Testis (tissue), 3 donors: ENCODE measurements around the gene PSIP1. TPM values are rescaled to one million over a fixed set of nuclear protein-coding genes. Genes with fewer than 3 reads are reported as not detected.
"Not testable (repeated sequence)": the region's sequence is repeated elsewhere in the genome, so short reads cannot be mapped to it uniquely, and the experiment has no call there.

Source experiments
- DNase-seq: peaks from one replicate; pipeline ENCODE4 v3.0.0-alpha.2; 2019
- H3K27ac ChIP-seq, 2 donors: fragments of 200-600 bp; sonication (generic); one replicate each; pipeline ENCODE4 v1.5.1; 2019
- H3K27me3 ChIP-seq: fragments of 200-600 bp; sonication (generic); one replicate; pipeline ENCODE4 v1.5.1; 2019
- H3K36me3 ChIP-seq: fragments of 200-600 bp; sonication (generic); one replicate; pipeline ENCODE4 v1.5.1; 2017; ENCODE audit warnings: low read depth; ENCODE audit errors: missing control alignments
- H3K4me1 ChIP-seq: fragments of 200-600 bp; sonication (generic); one replicate; pipeline ENCODE4 v1.5.1; 2019
- H3K4me3 ChIP-seq, 2 donors: fragments of 200-600 bp; sonication (generic); one replicate each; pipeline ENCODE4 v1.5.1; 2017 to 2019
- H3K9me3 ChIP-seq: fragments of 200-600 bp; sonication (generic); one replicate; pipeline ENCODE4 v1.5.1; 2017
- POLR2A ChIP-seq: fragments of 450-650 bp; IDR thresholded peaks from one replicate; pipeline ENCODE4 v1.6.1; 2017; ENCODE audit warnings: antibody characterized with exemption, mild to moderate bottlenecking, moderate library complexity
- WGBS, 2 donors: methylation state at CpG; one replicate each; pipeline ENCODE4 v1.1.5; 2018; 5-methylcytosine and 5-hydroxymethylcytosine counted together
- intact Hi-C: fragments of 100-400 bp; cut with DNase I; formaldehyde crosslinking; loops from one replicate; pipeline ENCODE4 v1.15.1; 2023; ENCODE audit warnings: low total_unique reads
- polyA plus RNA-seq: library from polyadenylated mRNA; stranded (reverse); fragments of 350-450 nt; fragmentation: Illumina TruSeq; extraction: RNeasy Lipid Tissue Mini Kit (QIAGEN cat#74804); gene quantifications from one replicate; pipeline ENCODE4 v1.2.3, GENCODE V29; 2014; ENCODE audit warnings: low read depth, low replicate concordance; ENCODE audit not compliant: insufficient read depth
- total RNA-seq, 2 donors: library from RNA; depleted of rRNA; stranded (reverse); fragments of >200 nt; gene quantifications; one replicate each; pipeline ENCODE4 v1.2.3, GENCODE V29; 2016
- TF ChIP-seq, protein P1 (sequence below), 3 experiments: fragments of 450-650 bp in 2 of 3; fragments of 200-600 bp in 1 of 3; sonication (generic) in 1 of 3; IDR thresholded peaks; one replicate each; pipeline ENCODE4 v1.5.1; 2016 to 2019; ENCODE audit warnings: antibody characterized with exemption in 3 of 3, mild to moderate bottlenecking in 2 of 3, moderate library complexity in 1 of 3

PSIP1 gene
- total and polyA plus RNA-seq, 3 donors from 2014 or later, result 57.3 to 98.2 (median 93.4) TPM

GRCh38 chr9:15438891-15439290 lies 71.9 kb downstream of the PSIP1 start:
- intact Hi-C loops, result no loop called here

DNA sequence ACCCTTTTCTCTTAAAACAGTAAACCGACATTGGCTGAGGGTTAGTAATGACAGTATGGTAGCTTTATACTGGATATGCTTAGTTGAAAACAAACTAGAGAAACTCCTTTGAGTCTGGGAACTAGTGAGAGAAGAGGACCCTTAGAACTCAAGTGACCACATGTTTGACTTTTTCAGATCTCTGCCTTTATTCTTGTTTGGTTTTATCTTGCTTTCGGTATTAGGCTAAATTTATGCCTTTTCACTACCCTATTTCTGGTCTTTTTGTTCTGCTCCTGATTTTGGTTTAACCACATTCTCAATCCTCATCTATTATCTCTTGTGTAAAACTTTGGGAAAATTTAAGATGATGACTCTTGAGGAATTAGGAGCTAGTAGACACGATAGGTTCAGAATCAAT lies 77.1 kb downstream of the PSIP1 start:
- DNase-seq, result no peak
- Histone ChIP-seq H3K27ac (no peak overlapping the region), H3K4me3 (no peak overlapping the region), H3K27me3 (no peaks in the 10 kb centered on the region), H3K36me3 (no peaks in the 10 kb centered on the region), H3K9me3 (no peaks in the 10 kb centered on the region), H3K4me1 (no peaks in the 10 kb centered on the region)
- intact Hi-C loops, result no loop called here
- WGBS, 2 donors, result 82 to 91% methylated on average over 3 of the region's 3 CpGs
- TF ChIP-seq, protein P1, sequence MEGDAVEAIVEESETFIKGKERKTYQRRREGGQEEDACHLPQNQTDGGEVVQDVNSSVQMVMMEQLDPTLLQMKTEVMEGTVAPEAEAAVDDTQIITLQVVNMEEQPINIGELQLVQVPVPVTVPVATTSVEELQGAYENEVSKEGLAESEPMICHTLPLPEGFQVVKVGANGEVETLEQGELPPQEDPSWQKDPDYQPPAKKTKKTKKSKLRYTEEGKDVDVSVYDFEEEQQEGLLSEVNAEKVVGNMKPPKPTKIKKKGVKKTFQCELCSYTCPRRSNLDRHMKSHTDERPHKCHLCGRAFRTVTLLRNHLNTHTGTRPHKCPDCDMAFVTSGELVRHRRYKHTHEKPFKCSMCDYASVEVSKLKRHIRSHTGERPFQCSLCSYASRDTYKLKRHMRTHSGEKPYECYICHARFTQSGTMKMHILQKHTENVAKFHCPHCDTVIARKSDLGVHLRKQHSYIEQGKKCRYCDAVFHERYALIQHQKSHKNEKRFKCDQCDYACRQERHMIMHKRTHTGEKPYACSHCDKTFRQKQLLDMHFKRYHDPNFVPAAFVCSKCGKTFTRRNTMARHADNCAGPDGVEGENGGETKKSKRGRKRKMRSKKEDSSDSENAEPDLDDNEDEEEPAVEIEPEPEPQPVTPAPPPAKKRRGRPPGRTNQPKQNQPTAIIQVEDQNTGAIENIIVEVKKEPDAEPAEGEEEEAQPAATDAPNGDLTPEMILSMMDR (IDR thresholded peaks at IDR 0.05), result no peak
- TF ChIP-seq POLR2A, result no peak

More at GRCh38 chr9:15438891-15439290, 71.9 kb downstream of the PSIP1 start:
- H3K4me1 ChIP-seq, result peaks cover 6% of the 10 kb centered on the region
- no peak for TF ChIP-seq POLR2A
- TF ChIP-seq, protein P1 (IDR thresholded peaks at IDR 0.05), result no peak
- WGBS, 2 donors, result 95 to 99% methylated on average over 7 of the region's 7 CpGs
- no peaks in the 10 kb centered on the region for H3K27me3 ChIP-seq
- H3K27ac ChIP-seq, result no peak overlapping the region
- no peak overlapping the region for H3K4me3 ChIP-seq
- H3K9me3 ChIP-seq, result no peaks in the 10 kb centered on the region
- H3K36me3 ChIP-seq, result no peaks in the 10 kb centered on the region
- no peak for DNase-seq

DNA sequence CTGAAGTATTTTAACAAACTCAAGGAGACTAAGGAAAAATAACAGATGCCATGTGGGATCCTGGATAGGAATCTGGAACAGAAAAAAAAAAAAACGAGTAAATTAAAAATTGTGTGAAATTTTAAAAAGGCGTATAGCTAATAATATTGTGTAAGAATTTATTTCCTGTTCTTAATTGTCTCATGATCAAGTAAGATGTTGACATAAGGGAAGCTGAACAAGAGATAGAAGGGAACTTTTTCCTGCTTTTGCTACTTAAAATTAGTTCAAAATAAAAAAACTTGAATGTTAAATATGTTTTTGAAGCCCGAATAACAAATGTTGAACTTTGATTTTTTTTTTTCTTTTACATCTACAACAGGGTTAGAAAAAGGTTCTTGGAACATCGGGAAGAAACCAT lies 77.6 kb downstream of the PSIP1 start:
- no peak for DNase-seq
- intact Hi-C loops, result no loop called here
- TF ChIP-seq, protein P1 (IDR thresholded peaks at IDR 0.05), result no peak
- TF ChIP-seq POLR2A, result no peak
- WGBS, 2 donors, result 77 to 86% methylated on average over 4 of the region's 4 CpGs
- Histone ChIP-seq H3K9me3 (no peaks in the 10 kb centered on the region), H3K36me3 (no peaks in the 10 kb centered on the region), H3K27me3 (no peaks in the 10 kb centered on the region), H3K4me3 (no peak overlapping the region), H3K27ac (no peak overlapping the region), H3K4me1 (no peaks in the 10 kb centered on the region)

GRCh38 chr9:15430920-15431844 lies 79.6 kb downstream of the PSIP1 start:
- Histone ChIP-seq H3K36me3 (no peaks in the 10 kb centered on the region), H3K4me3 (no peak overlapping the region), H3K9me3 (no peaks in the 10 kb centered on the region), H3K27me3 (no peaks in the 10 kb centered on the region), H3K4me1 (no peaks in the 10 kb centered on the region), H3K27ac (no peak overlapping the region)
- DNase-seq, result peak; percentile 25
- WGBS, 2 donors, result 54 to 69% methylated on average over 5 of the region's 5 CpGs
- intact Hi-C loops, result no loop called here
- TF ChIP-seq, protein P1 (IDR thresholded peaks at IDR 0.05), result no peak
- no peak for TF ChIP-seq POLR2A

DNA sequence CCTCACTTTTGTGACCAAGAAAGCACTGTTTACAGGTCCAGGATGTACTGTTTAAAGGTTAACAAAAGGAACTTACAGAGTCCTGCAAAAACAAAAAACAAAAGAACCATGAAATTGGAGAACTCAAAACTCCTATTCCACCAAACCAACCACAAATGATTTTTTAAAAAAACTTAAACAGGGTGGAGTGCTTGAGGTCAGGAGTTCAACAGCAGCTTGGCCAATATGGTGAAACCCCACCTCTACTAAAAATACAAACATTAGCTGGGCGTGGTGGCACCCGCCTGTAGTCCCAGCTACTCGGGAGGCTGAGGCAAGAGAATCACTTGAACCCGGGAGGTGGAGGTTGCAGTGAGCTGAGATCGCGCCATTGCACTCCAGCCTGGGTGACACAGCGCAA lies 83.1 kb downstream of the PSIP1 start:
- H3K27ac ChIP-seq, H3K36me3 ChIP-seq, H3K9me3 ChIP-seq, H3K4me1 ChIP-seq, H3K27me3 ChIP-seq, H3K4me3 ChIP-seq, DNase-seq, intact Hi-C loops: not testable (repeated sequence)
- 93 to 94% methylated on average over 7 of the region's 7 CpGs for WGBS, 2 donors
